HepG2 (cell line): ENCODE measurements around the gene ZSWIM8. TPM values are rescaled to one million over a fixed set of nuclear protein-coding genes. Genes with fewer than 3 reads are reported as not detected.
A peak's percentile ranks its signal among the peaks of the same experiment; 100 is the strongest.

Experiments used
- ATAC-seq: fragments of 200-7000 bp; cut with Tn5 transposase; 3 replicates; pipeline ENCODE4 v1.9.1; 2020; ENCODE audit warnings: mild to moderate bottlenecking, moderate library complexity
- BruUV-seq: library from RNA; stranded (reverse); fragments of 400-500 nt; replicated peaks from 2 replicates; lab custom pipeline; 2021; lab: Mats Ljungman, UMichigan
- CTCF ChIA-PET: fragments of 300-600 bp; formaldehyde crosslinking; extraction: SDS; loops from one replicate; lab custom pipeline; 2021; ENCODE audit warnings: low total read pairs, inconsistent platforms, low intra/inter-chr PET ratio; lab: Yijun Ruan, JAX
- POLR2A ChIA-PET: fragments of 350-600 bp; sonication (Branson Sonifier 250); formaldehyde crosslinking; loops from one replicate; lab custom pipeline; 2020; ENCODE audit warnings: antibody characterized with exemption, inconsistent platforms; lab: Yijun Ruan, JAX
- DNase-seq: peaks from one replicate; pipeline ENCODE4 v3.0.0-alpha.2; 2015; ENCODE audit warnings: low spot score
- FAIRE-seq: peaks from 3 replicates; lab custom pipeline; 2011; peaks lifted over from hg19 to GRCh38; lab: Jason Lieb, UNC
- H2AFZ ChIP-seq: one replicate; pipeline ENCODE4 v1.6.1; 2011; ENCODE audit warnings: low read length, inconsistent platforms
- H3K27ac ChIP-seq: fragments of 300-600 bp; 3 replicates; pipeline ENCODE4 v1.8.0; 2011; ENCODE audit warnings: mixed run types, mild to moderate bottlenecking, mixed read lengths, low read length, inconsistent platforms; ENCODE audit not compliant: insufficient read depth; ENCODE audit errors: extremely low read length
- H3K27me3 ChIP-seq, 2 experiments: fragments of 200-600 bp in 1 of 2; 2 replicates in 1 of 2; 3 replicates in 1 of 2; pipeline versions ENCODE4 v1.6.0 to v1.8.0; 2011; ENCODE audit warnings: low read length in 2 of 2, mild to moderate bottlenecking in 2 of 2, moderate library complexity in 2 of 2, inconsistent platforms in 1 of 2; ENCODE audit not compliant: insufficient read depth in 2 of 2, control insufficient read depth in 1 of 2
- H3K36me3 ChIP-seq, 2 experiments: fragments of 200-600 bp in 1 of 2; replicated peaks in 1 of 2; 2 replicates in 1 of 2; 3 replicates in 1 of 2; pipeline versions ENCODE4 v1.5.1 to v1.8.0; 2011; ENCODE audit warnings: low read length in 2 of 2, inconsistent platforms in 1 of 2; ENCODE audit not compliant: insufficient read depth in 2 of 2, control insufficient read depth in 1 of 2
- H3K4me1 ChIP-seq: 2 replicates; pipeline ENCODE4 v1.5.1; 2012; ENCODE audit warnings: low read length, inconsistent platforms; ENCODE audit not compliant: insufficient read depth
- H3K4me2 ChIP-seq: 2 replicates; pipeline ENCODE4 v1.6.0; 2011; ENCODE audit warnings: low read depth, low read length, inconsistent platforms
- H3K4me3 ChIP-seq, 3 experiments: fragments of 200-600 bp in 1 of 3; sonication (generic), shearing (Covaris generic) in 1 of 3; replicated peaks in 1 of 3; 2 replicates each; pipeline ENCODE4 v1.5.1; 2011 to 2016; ENCODE audit warnings: low read length in 3 of 3, inconsistent platforms in 2 of 3, low read depth in 2 of 3, mild to moderate bottlenecking in 2 of 3, control low read depth in 1 of 3, mixed read lengths in 1 of 3; ENCODE audit not compliant: insufficient read depth in 1 of 3
- H3K79me2 ChIP-seq: one replicate; pipeline ENCODE4 v1.6.1; 2011; ENCODE audit warnings: low read length, inconsistent platforms; ENCODE audit not compliant: insufficient read depth
- H3K9ac ChIP-seq: 2 replicates; pipeline ENCODE4 v1.6.0; 2011; ENCODE audit warnings: mild to moderate bottlenecking, low read depth, low read length, inconsistent platforms; ENCODE audit not compliant: insufficient read depth
- H3K9me3 ChIP-seq: 2 replicates; pipeline ENCODE4 v1.5.1; 2012; ENCODE audit warnings: mild to moderate bottlenecking, low read length
- H4K20me1 ChIP-seq: 2 replicates; pipeline ENCODE4 v1.6.0; 2011; ENCODE audit warnings: inconsistent platforms, mild to moderate bottlenecking, low read length, moderate library complexity; ENCODE audit not compliant: insufficient read depth
- CREBL2 ChIP-seq: sonication (generic); formaldehyde crosslinking; IDR thresholded peaks from 2 replicates; pipeline ENCODE4 v1.8.1; 2023; ENCODE audit warnings: missing genetic modification reagents, mild to moderate bottlenecking, borderline replicate concordance
- EED ChIP-seq: sonication (generic); formaldehyde crosslinking; IDR thresholded peaks from 2 replicates; pipeline ENCODE4 v1.5.0; 2020; ENCODE audit warnings: mild to moderate bottlenecking, missing genetic modification reagents
- FOXC1 ChIP-seq: sonication (generic); formaldehyde crosslinking; IDR thresholded peaks from 2 replicates; pipeline ENCODE4 v1.8.0; 2022; ENCODE audit warnings: mild to moderate bottlenecking, missing genetic modification reagents, borderline replicate concordance
- FOXO4 ChIP-seq: sonication (generic); formaldehyde crosslinking; conservative IDR thresholded peaks from 2 replicates; pipeline ENCODE4 v1.8.1; 2023; ENCODE audit warnings: missing genetic modification reagents
- GABPA ChIP-seq, 2 experiments: IDR thresholded peaks; 2 replicates each; pipeline ENCODE4 v1.6.1; 2011 to 2016; ENCODE audit warnings: low read depth in 2 of 2, low read length in 1 of 2, missing biosample characterization in 1 of 2, missing genetic modification characterization in 1 of 2
- GATAD1 ChIP-seq: IDR thresholded peaks from 2 replicates; pipeline ENCODE4 v1.6.1; 2016; ENCODE audit warnings: missing genetic modification reagents, missing compliant biosample characterization
- REL ChIP-seq: sonication (generic); formaldehyde crosslinking; conservative IDR thresholded peaks from 2 replicates; pipeline ENCODE4 v1.8.0; 2022; ENCODE audit warnings: mild to moderate bottlenecking, missing genetic modification reagents, moderate library complexity
- SMYD3 ChIP-seq: sonication (generic); formaldehyde crosslinking; IDR thresholded peaks from 2 replicates; pipeline ENCODE4 v1.8.1; 2023; ENCODE audit warnings: mild to moderate bottlenecking, missing genetic modification reagents
- ZNF235 ChIP-seq: sonication (generic); formaldehyde crosslinking; IDR thresholded peaks from 2 replicates; pipeline ENCODE4 v1.8.1; 2023; ENCODE audit warnings: mild to moderate bottlenecking, missing genetic modification reagents, borderline replicate concordance
- ZNF260 ChIP-seq: sonication (generic); formaldehyde crosslinking; IDR thresholded peaks from 2 replicates; pipeline ENCODE4 v1.4.0; 2020; ENCODE audit warnings: missing genetic modification reagents, low read depth, mild to moderate bottlenecking, borderline replicate concordance
- ZNF367 ChIP-seq: sonication (generic); formaldehyde crosslinking; IDR thresholded peaks from 2 replicates; pipeline ENCODE4 v1.4.0; 2020; ENCODE audit warnings: missing genetic modification reagents, borderline replicate concordance
- ZNF552 ChIP-seq: sonication (generic); formaldehyde crosslinking; IDR thresholded peaks from 2 replicates; pipeline ENCODE4 v1.9.0; 2022; ENCODE audit warnings: missing genetic modification reagents, mild to moderate bottlenecking, borderline replicate concordance
- WGBS: methylation state at CpG from one replicate; pipeline ENCODE4 v1.1.6; 2017; ENCODE audit warnings: low lambda C conversion rate; 5-methylcytosine and 5-hydroxymethylcytosine counted together
- in situ Hi-C: cut with HindIII; loops from 2 replicates; pipeline ENCODE4 v1.10.0; 2017; ENCODE audit warnings: low pct_unique_long_range_greater_than_20kb; ENCODE audit not compliant: extremely low pct_ligation_motif_present
- intact Hi-C: fragments of 100-400 bp; cut with micrococcal nuclease; formaldehyde crosslinking; loops from one replicate; pipeline ENCODE4 v1.10.0; 2022; ENCODE audit not compliant: unreplicated experiment
- polyA plus RNA-seq, 8 experiments: library from polyadenylated mRNA; depleted of rRNA in 3 of 8; stranded (reverse) in 7 of 8; unstranded in 1 of 8; fragments of >200 nt; fragmentation: Illumina TruSeq in 4 of 8; extraction: Trizol in 4 of 8; gene quantifications; 2 replicates each; pipeline versions ENCODE4 v1.2.1 to v1.2.3, GENCODE V29; 2011 to 2016; ENCODE audit warnings: low read depth in 4 of 8, missing spikeins in 1 of 8, mixed read lengths in 1 of 8; ENCODE audit not compliant: insufficient read depth in 1 of 8
- total RNA-seq, 5 experiments: library from RNA; depleted of rRNA; stranded (reverse); fragments of >200 nt; fragmentation: Illumina TruSeq; extraction: Trizol; gene quantifications; 2 replicates each; pipeline ENCODE4 v1.2.3, GENCODE V29; 2016; ENCODE audit warnings: low read depth in 1 of 5
- TF ChIP-seq, protein P1 (sequence below): sonication (generic); formaldehyde crosslinking; IDR thresholded peaks from 2 replicates; pipeline ENCODE4 v1.8.1; 2023; ENCODE audit warnings: mild to moderate bottlenecking, inconsistent platforms, moderate library complexity, missing genetic modification reagents, borderline replicate concordance
- TF ChIP-seq, protein P2 (sequence below): sonication (generic); formaldehyde crosslinking; IDR thresholded peaks from 2 replicates; pipeline ENCODE4 v1.5.0; 2020; ENCODE audit warnings: mild to moderate bottlenecking, missing genetic modification reagents, borderline replicate concordance

Gene ZSWIM8
- total and polyA plus RNA-seq, 2 of the 13 experiments (the other 11 are each of a cell fraction or from before 2014, with no cell fraction given): 39.9 to 98.2 TPM

- ATAC-seq (peak; percentile 82), FAIRE-seq (no peak), DNase-seq (peak; percentile 41)
- Histone ChIP-seq H3K27ac (peak overlapping the region; percentile 77), H3K79me2 (peaks cover 39% of the 10 kb centered on the region), H3K4me1 (peaks cover 22% of the 10 kb centered on the region), H3K36me3 (peaks cover 16 to 49% of the 10 kb centered on the region in 2 experiments), H3K4me2 (peak overlapping the region; percentile 95), H3K9me3 (no peaks in the 10 kb centered on the region), H3K9ac (peak overlapping the region; percentile 80), H2AFZ (no peak overlapping the region), H3K27me3 (no peaks in the 10 kb centered on the region; a peak in 1 of 5 replicates), H4K20me1 (peaks cover 7% of the 10 kb centered on the region; the same call in 1 of the 2 replicates), H3K4me3 (peak overlapping the region; percentile 68 to 84 (median 77); a peak in 5 of 6 replicates)
- BruUV-seq: no TSS peak
- WGBS: 52% methylated on average over 73 of the region's 101 CpGs
- in situ Hi-C loops: no loop called here
- intact Hi-C loops: loop anchor here (5.0 kb wide), 1 partner anchor 105 kb away; no protein-coding TSS in a partner anchor
- CTCF ChIA-PET: no interaction called here
- POLR2A ChIA-PET: interaction anchor here (0.9 to 3.3 kb wide), 10 partner anchors 9 to 68 kb away, joined by 3 to 31 read pairs (median 5); partner anchors contain the start of genes CHCHD1 and ZSWIM8
- 0 out of 2 replicates have a peak, but pooled peaks have one; percentile 66 for TF ChIP-seq ZNF552 (CRISPR knock-in tag)
- TF ChIP-seq GATAD1 (CRISPR knock-in tag): peak; percentile 36; the same call in 1 of the 2 replicates
- peak; percentile 54; the same call in 1 of the 2 replicates for TF ChIP-seq FOXC1 (CRISPR knock-in tag)
- TF ChIP-seq, protein P1, sequence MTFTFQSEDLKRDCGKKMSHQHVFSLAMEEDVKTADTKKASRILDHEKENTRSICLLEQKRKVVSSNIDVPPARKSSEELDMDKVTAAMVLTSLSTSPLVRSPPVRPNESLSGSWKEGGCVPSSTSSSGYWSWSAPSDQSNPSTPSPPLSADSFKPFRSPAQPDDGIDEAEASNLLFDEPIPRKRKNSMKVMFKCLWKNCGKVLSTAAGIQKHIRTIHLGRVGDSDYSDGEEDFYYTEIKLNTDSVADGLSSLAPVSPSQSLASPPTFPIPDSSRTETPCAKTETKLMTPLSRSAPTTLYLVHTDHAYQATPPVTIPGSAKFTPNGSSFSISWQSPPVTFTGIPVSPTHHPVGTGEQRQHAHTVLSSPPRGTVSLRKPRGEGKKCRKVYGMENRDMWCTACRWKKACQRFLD (CRISPR knock-in tag): 0 out of 2 replicates have a peak, but pooled peaks have one; percentile 44
- 0 out of 2 replicates have a peak, but pooled peaks have one; percentile 46 for TF ChIP-seq CREBL2
- 0 out of 2 replicates have a peak, but pooled peaks have one; percentile 43 for TF ChIP-seq ZNF260 (CRISPR knock-in tag)
- TF ChIP-seq GABPA (IDR thresholded peaks at IDR 0.05; ENCODE audit: low read depth, low read length): no peak
- peak; percentile 46; the same call in 1 of the 2 replicates for TF ChIP-seq GABPA (CRISPR knock-in tag; IDR thresholded peaks at IDR 0.05; ENCODE audit: low read depth)
- TF ChIP-seq EED (CRISPR knock-in tag): 0 out of 2 replicates have a peak, but pooled peaks have one; percentile 53
- 0 out of 2 replicates have a peak, but pooled peaks have one; percentile 60 for TF ChIP-seq FOXO4 (CRISPR knock-in tag)
- TF ChIP-seq ZNF235 (CRISPR knock-in tag): 0 out of 2 replicates have a peak, but pooled peaks have one; percentile 77
- no peak for TF ChIP-seq SMYD3 (CRISPR knock-in tag)
- 0 out of 2 replicates have a peak, but pooled peaks have one; percentile 32 for TF ChIP-seq REL (CRISPR knock-in tag)
- TF ChIP-seq, protein P2, sequence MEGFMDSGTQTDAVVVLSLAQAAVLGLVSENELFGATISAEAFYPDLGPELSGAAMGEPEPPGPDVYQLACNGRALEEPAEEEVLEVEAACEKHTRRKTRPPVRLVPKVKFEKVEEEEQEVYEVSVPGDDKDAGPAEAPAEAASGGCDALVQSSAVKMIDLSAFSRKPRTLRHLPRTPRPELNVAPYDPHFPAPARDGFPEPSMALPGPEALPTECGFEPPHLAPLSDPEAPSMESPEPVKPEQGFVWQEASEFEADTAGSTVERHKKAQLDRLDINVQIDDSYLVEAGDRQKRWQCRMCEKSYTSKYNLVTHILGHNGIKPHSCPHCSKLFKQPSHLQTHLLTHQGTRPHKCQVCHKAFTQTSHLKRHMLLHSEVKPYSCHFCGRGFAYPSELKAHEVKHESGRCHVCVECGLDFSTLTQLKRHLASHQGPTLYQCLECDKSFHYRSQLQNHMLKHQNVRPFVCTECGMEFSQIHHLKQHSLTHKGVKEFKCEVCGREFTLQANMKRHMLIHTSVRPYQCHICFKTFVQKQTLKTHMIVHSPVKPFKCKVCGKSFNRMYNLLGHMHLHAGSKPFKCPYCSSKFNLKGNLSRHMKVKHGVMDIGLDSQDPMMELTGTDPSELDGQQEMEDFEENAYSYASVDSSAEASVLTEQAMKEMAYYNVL (CRISPR knock-in tag): peak; percentile 45; the same call in 1 of the 2 replicates
- 0 out of 2 replicates have a peak, but pooled peaks have one; percentile 63 for TF ChIP-seq ZNF367 (CRISPR knock-in tag)
These were observed 12.9 kb upstream of the ZSWIM8 start for GRCh38 chr10:73772281-73773151.
